ENCODE results near the gene PBRM1.

DNA sequence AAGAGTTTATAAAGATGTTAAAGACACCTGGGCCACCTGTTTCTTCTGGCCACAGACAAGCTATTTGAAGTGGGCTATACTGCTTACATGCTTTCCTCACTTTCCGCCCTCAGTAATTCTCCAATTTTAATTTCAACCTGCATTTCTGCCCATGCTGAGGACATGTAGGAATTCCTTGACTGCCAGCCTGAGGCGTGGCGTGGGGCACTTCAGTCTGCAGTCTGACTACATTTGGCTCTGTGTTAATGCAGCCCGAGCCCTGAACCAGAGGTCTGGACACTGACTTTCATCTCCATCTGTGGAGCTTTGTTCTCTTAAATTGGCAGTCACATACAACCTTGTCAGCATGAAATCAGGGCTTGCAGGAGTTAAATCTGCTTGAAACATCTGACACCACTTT is 140.8 kb downstream of the PBRM1 start:
- TF ChIP-seq POLR2AphosphoS5 (IDR thresholded peaks at IDR 0.05; ENCODE audit: borderline replicate concordance, low read depth, low read length) (no peak), EZH2 (IDR thresholded peaks at IDR 0.05) (no peak), FOXP2 (optimal IDR thresholded peaks at IDR 0.05; ENCODE audit: control extremely low read depth, extremely low read length, insufficient read depth) (no peak)

All from SK-N-MC (cell line).